IMR-90 (cell line): ENCODE measurements around the gene TLR10. TPM values are rescaled to one million over a fixed set of nuclear protein-coding genes. Genes with fewer than 3 reads are reported as not detected.
"Not testable (repeated sequence)": the region's sequence is repeated elsewhere in the genome, so short reads cannot be mapped to it uniquely, and the experiment has no call there.

Experiments used
- ATAC-seq: fragments of 200-7000 bp; cut with Tn5 transposase; 2 replicates; pipeline ENCODE4 v1.9.1; 2020; ENCODE audit warnings: low read depth, mild to moderate bottlenecking, moderate library complexity
- BruUV-seq: library from RNA; stranded (reverse); fragments of 400-500 nt; replicated peaks from 2 replicates; lab custom pipeline; 2021; lab: Mats Ljungman, UMichigan
- CTCF ChIA-PET: fragments of 300-600 bp; formaldehyde crosslinking; extraction: SDS; loops from one replicate; lab custom pipeline; 2021; ENCODE audit warnings: antibody characterized with exemption; lab: Yijun Ruan, JAX
- POLR2A ChIA-PET: fragments of 300-600 bp; sonication (Branson Sonifier 250); formaldehyde crosslinking; loops from one replicate; lab custom pipeline; 2022; ENCODE audit warnings: antibody characterized with exemption; ENCODE audit not compliant: unreplicated experiment; lab: Charles Lee
- DNase-seq: peaks from one replicate; pipeline ENCODE4 v3.0.0; 2013
- H2AFZ ChIP-seq: replicated peaks from 2 replicates; pipeline ENCODE3; 2013; ENCODE audit warnings: low read length, mild to moderate bottlenecking; ENCODE audit not compliant: poor library complexity
- H2AK5ac ChIP-seq: 2 replicates; pipeline ENCODE4 v1.6.1; 2013; ENCODE audit warnings: low read depth, low read length, inconsistent platforms
- H2AK9ac ChIP-seq: replicated peaks from 2 replicates; pipeline ENCODE3; 2013; ENCODE audit warnings: mild to moderate bottlenecking, low read depth, low read length, moderate library complexity; ENCODE audit not compliant: poor library complexity
- H2BK120ac ChIP-seq: 2 replicates; pipeline ENCODE4 v1.6.1; 2013; ENCODE audit warnings: low read depth, low read length, inconsistent platforms
- H2BK15ac ChIP-seq: 3 replicates; pipeline ENCODE4 v1.6.1; 2013; ENCODE audit warnings: low read depth, low read length, inconsistent platforms
- H2BK20ac ChIP-seq: 2 replicates; pipeline ENCODE4 v1.6.1; 2013; ENCODE audit warnings: low read depth, mild to moderate bottlenecking, inconsistent platforms, low read length, moderate library complexity
- H2BK5ac ChIP-seq: 2 replicates; pipeline ENCODE4 v1.6.1; 2013; ENCODE audit warnings: mild to moderate bottlenecking, low read depth, low read length, inconsistent platforms; ENCODE audit not compliant: poor library complexity, severe bottlenecking
- H3K14ac ChIP-seq: replicated peaks from 2 replicates; pipeline ENCODE4 v1.6.1; 2013; ENCODE audit warnings: low read depth, low read length, inconsistent platforms
- H3K18ac ChIP-seq: 2 replicates; pipeline ENCODE4 v1.6.1; 2013; ENCODE audit warnings: low read depth, low read length, control low read depth
- H3K23ac ChIP-seq: 2 replicates; pipeline ENCODE4 v1.6.1; 2013; ENCODE audit warnings: low read depth, low read length, inconsistent platforms
- H3K27ac ChIP-seq: 2 replicates; pipeline ENCODE4 v1.5.1; 2013; ENCODE audit warnings: mild to moderate bottlenecking, control low read depth, low read length; ENCODE audit not compliant: insufficient read depth
- H3K27me3 ChIP-seq: 2 replicates; pipeline ENCODE4 v1.6.1; 2013; ENCODE audit warnings: low read length; ENCODE audit not compliant: control insufficient read depth, insufficient read depth
- H3K36me3 ChIP-seq: 2 replicates; pipeline ENCODE4 v1.6.1; 2013; ENCODE audit warnings: low read length, mixed read lengths; ENCODE audit not compliant: control insufficient read depth, insufficient read depth
- H3K4ac ChIP-seq: 2 replicates; pipeline ENCODE4 v1.6.1; 2013; ENCODE audit warnings: low read depth, low read length, inconsistent platforms
- H3K4me1 ChIP-seq: 2 replicates; pipeline ENCODE4 v1.6.1; 2013; ENCODE audit warnings: low read length, mixed read lengths; ENCODE audit not compliant: control insufficient read depth, insufficient read depth
- H3K4me2 ChIP-seq: 2 replicates; pipeline ENCODE4 v1.6.1; 2013; ENCODE audit warnings: low read depth, mild to moderate bottlenecking, control low read depth, low read length, moderate library complexity
- H3K4me3 ChIP-seq: 2 replicates; pipeline ENCODE4 v1.5.1; 2013; ENCODE audit warnings: low read depth, mild to moderate bottlenecking, control low read depth, low read length, moderate library complexity; ENCODE audit not compliant: insufficient read depth
- H3K56ac ChIP-seq: 2 replicates; pipeline ENCODE4 v1.6.1; 2013; ENCODE audit warnings: low read length, inconsistent platforms; ENCODE audit not compliant: insufficient read depth; ENCODE audit errors: extremely low read depth
- H3K79me1 ChIP-seq, 2 experiments: 2 replicates each; pipeline ENCODE4 v1.6.1; 2013; ENCODE audit warnings: low read length in 2 of 2, inconsistent platforms in 1 of 2, low read depth in 1 of 2
- H3K9ac ChIP-seq: 2 replicates; pipeline ENCODE4 v1.6.1; 2013; ENCODE audit warnings: low read depth, low read length, control low read depth
- H3K9me1 ChIP-seq: 2 replicates; pipeline ENCODE4 v1.6.1; 2013; ENCODE audit warnings: low read length, inconsistent platforms; ENCODE audit not compliant: insufficient read depth
- H3K9me3 ChIP-seq: 2 replicates; pipeline ENCODE4 v1.6.1; 2013; ENCODE audit warnings: low read length; ENCODE audit not compliant: control insufficient read depth, insufficient read depth
- H4K20me1 ChIP-seq: 2 replicates; pipeline ENCODE4 v1.6.1; 2013; ENCODE audit warnings: low read length, inconsistent platforms; ENCODE audit not compliant: insufficient read depth
- H4K5ac ChIP-seq: 2 replicates; pipeline ENCODE4 v1.6.1; 2013; ENCODE audit warnings: mild to moderate bottlenecking, low read depth, low read length, control low read depth
- H4K8ac ChIP-seq, 2 experiments: 2 replicates each; pipeline ENCODE4 v1.6.1; 2013; ENCODE audit warnings: low read depth in 2 of 2, low read length in 2 of 2, control low read depth in 1 of 2, inconsistent platforms in 1 of 2
- H4K91ac ChIP-seq: 2 replicates; pipeline ENCODE4 v1.6.1; 2013; ENCODE audit warnings: low read depth, low read length, inconsistent platforms; ENCODE audit not compliant: insufficient read depth
- WGBS, 2 experiments: methylation state at CpG; one replicate each; pipeline versions ENCODE4 v1.1.5 to v1.1.7; 2013; ENCODE audit warnings: missing lambda C conversion rate in 2 of 2; ENCODE audit not compliant: insufficient read length in 1 of 2; ENCODE audit errors: extremely low coverage in 2 of 2; 5-methylcytosine and 5-hydroxymethylcytosine counted together
- dilution Hi-C: fragments of 300-500 bp; cut with HindIII; formaldehyde crosslinking; loops from one replicate; pipeline ENCODE4 v1.14.3; 2018; ENCODE audit warnings: low sequenced_read_pairs; ENCODE audit not compliant: unreplicated experiment
- in situ Hi-C: fragments of 300-500 bp; cut with MboI; formaldehyde crosslinking; loops from 3 replicates; pipeline ENCODE4 v1.14.3; 2019; ENCODE audit warnings: low sequenced_read_pairs, inconsistent platforms, mixed read lengths
- intact Hi-C: fragments of 100-400 bp; cut with micrococcal nuclease; formaldehyde crosslinking; loops from 2 replicates; pipeline ENCODE4 v1.10.0; 2022
- polyA plus RNA-seq, 3 experiments: library from polyadenylated mRNA; depleted of rRNA; stranded (reverse); fragments of >200 nt; gene quantifications; 2 replicates each; pipeline ENCODE4 v1.2.3, GENCODE V29; 2012; ENCODE audit warnings: low replicate concordance in 1 of 3
- total RNA-seq: library from RNA; depleted of rRNA; stranded (reverse); fragments of >200 nt; gene quantifications from 2 replicates; pipeline ENCODE4 v1.2.3, GENCODE V29; 2012

The TLR10 gene
- total and polyA plus RNA-seq, 2 of the 4 experiments (the other 2 are of a cell fraction) = not detected

GRCh38 chr4:38770281-38770680 is 12.5 kb downstream of the TLR10 start:
- dilution Hi-C loops, H4K91ac ChIP-seq, intact Hi-C loops, H3K9ac ChIP-seq, DNase-seq, H2AK5ac ChIP-seq, H3K9me3 ChIP-seq, in situ Hi-C loops, H4K8ac ChIP-seq, H3K14ac ChIP-seq, H3K9me1 ChIP-seq, H2BK15ac ChIP-seq, H3K23ac ChIP-seq, H3K4me1 ChIP-seq, H2BK120ac ChIP-seq, POLR2A ChIA-PET, H3K27ac ChIP-seq, H2BK5ac ChIP-seq, H2BK20ac ChIP-seq, H3K79me1 ChIP-seq, H3K4me3 ChIP-seq, BruUV-seq, H3K56ac ChIP-seq, H2AK9ac ChIP-seq, H4K5ac ChIP-seq, H3K18ac ChIP-seq, H3K4ac ChIP-seq, ATAC-seq, H3K4me2 ChIP-seq, H3K36me3 ChIP-seq, H4K20me1 ChIP-seq, H2AFZ ChIP-seq: not testable (repeated sequence)
- H3K27me3 ChIP-seq = peaks cover 11% of the 10 kb centered on the region
- no CpG with 5 or more reads among the region's 2 CpGs for WGBS, 2 experiments
- CTCF ChIA-PET = interaction anchor here (1.0 to 2.2 kb wide), 3 partner anchors 9 to 11 kb away, joined by 3 to 7 read pairs (median 7); partner anchors contain the start of gene TLR10
